Glutamatergic neuron (in vitro differentiated cells): ENCODE results near the gene ME3. TPM values are rescaled to one million over a fixed set of nuclear protein-coding genes. Genes with fewer than 3 reads are reported as not detected.

Source experiments
- DNase-seq: peaks from one replicate; pipeline ENCODE4 v3.0.0; 2022
- H3K27ac Mint-ChIP-seq: one replicate; pipeline ENCODE4 v1.8.0; 2020; ENCODE audit warnings: mild to moderate bottlenecking, mixed read lengths, inconsistent platforms; ENCODE audit not compliant: unreplicated experiment
- H3K27me3 Mint-ChIP-seq: one replicate; pipeline ENCODE4 v1.8.0; 2020; ENCODE audit warnings: mild to moderate bottlenecking, moderate library complexity, mixed read lengths, inconsistent platforms; ENCODE audit not compliant: unreplicated experiment
- H3K36me3 Mint-ChIP-seq: one replicate; pipeline ENCODE4 v1.8.0; 2020; ENCODE audit warnings: mild to moderate bottlenecking, mixed read lengths, inconsistent platforms; ENCODE audit not compliant: unreplicated experiment
- H3K4me1 Mint-ChIP-seq: one replicate; pipeline ENCODE4 v1.8.0; 2020; ENCODE audit warnings: mild to moderate bottlenecking, low read depth, mixed read lengths, inconsistent platforms; ENCODE audit not compliant: unreplicated experiment
- H3K4me3 Mint-ChIP-seq: one replicate; pipeline ENCODE4 v1.8.0; 2020; ENCODE audit warnings: mild to moderate bottlenecking, mixed read lengths, inconsistent platforms; ENCODE audit not compliant: unreplicated experiment
- H3K9me3 Mint-ChIP-seq: one replicate; pipeline ENCODE4 v1.8.0; 2020; ENCODE audit warnings: mild to moderate bottlenecking, moderate library complexity, mixed read lengths, inconsistent platforms; ENCODE audit not compliant: unreplicated experiment
- total RNA-seq: library from RNA; stranded (reverse); fragmentation: NEBNext Ultra II Directional; extraction: Animal tissue kit (Norgen Biotek cat#: 25700); gene quantifications from one replicate; pipeline ENCODE4 v1.2.1, GENCODE V29; 2021; ENCODE audit not compliant: unreplicated experiment
- TF ChIP-seq, protein P1 (sequence below): fragments of 200-600 bp; sonication (generic); IDR thresholded peaks from one replicate; pipeline ENCODE4 v1.5.0; 2021; ENCODE audit not compliant: partially characterized antibody, unreplicated experiment

ME3 gene
- total RNA-seq, 1 donor from 2014 or later: 12.4 TPM

DNA sequence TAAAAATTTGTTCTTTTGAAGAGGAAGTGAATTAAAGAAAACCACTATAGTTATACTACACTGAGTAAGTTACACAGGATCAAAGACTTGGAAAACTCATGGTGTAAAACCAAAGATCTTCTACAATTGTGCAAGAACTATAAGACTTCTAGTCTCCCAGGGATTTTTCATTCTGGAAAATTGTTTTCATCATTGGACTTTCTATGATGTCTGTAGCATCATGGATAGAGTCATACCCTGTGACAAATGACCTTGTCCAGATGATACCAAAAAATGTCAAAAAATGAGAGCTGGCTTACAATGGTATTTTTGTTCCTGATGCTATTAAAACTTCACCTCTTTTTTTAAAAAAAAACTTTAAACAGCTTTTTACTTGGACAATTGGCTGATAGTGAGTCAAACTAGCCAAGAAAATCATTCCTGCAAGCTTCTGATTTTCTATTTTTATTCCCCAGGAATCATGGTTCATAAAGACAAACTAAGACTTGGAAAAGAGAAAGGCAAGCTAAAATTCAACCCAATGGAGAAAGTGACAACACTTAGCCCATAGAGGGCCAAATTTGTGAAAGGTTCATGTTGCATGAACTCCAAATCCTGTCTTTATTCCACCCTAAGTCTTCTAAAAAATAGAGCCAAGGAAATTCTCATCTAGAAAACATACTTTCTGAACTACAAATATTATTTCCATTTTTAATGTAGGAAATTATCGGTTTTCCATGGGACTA lies 30.7 kb downstream of the ME3 start:
- no peak overlapping the region for H3K27ac Mint-ChIP-seq
- H3K4me1 Mint-ChIP-seq: no peaks in the 10 kb centered on the region
- H3K9me3 Mint-ChIP-seq: no peaks in the 10 kb centered on the region
- TF ChIP-seq, protein P1, sequence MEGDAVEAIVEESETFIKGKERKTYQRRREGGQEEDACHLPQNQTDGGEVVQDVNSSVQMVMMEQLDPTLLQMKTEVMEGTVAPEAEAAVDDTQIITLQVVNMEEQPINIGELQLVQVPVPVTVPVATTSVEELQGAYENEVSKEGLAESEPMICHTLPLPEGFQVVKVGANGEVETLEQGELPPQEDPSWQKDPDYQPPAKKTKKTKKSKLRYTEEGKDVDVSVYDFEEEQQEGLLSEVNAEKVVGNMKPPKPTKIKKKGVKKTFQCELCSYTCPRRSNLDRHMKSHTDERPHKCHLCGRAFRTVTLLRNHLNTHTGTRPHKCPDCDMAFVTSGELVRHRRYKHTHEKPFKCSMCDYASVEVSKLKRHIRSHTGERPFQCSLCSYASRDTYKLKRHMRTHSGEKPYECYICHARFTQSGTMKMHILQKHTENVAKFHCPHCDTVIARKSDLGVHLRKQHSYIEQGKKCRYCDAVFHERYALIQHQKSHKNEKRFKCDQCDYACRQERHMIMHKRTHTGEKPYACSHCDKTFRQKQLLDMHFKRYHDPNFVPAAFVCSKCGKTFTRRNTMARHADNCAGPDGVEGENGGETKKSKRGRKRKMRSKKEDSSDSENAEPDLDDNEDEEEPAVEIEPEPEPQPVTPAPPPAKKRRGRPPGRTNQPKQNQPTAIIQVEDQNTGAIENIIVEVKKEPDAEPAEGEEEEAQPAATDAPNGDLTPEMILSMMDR: no peak
- H3K36me3 Mint-ChIP-seq: no peaks in the 10 kb centered on the region
- no peak for DNase-seq
- no peak overlapping the region for H3K4me3 Mint-ChIP-seq
- H3K27me3 Mint-ChIP-seq: peaks cover 2% of the 10 kb centered on the region

DNA sequence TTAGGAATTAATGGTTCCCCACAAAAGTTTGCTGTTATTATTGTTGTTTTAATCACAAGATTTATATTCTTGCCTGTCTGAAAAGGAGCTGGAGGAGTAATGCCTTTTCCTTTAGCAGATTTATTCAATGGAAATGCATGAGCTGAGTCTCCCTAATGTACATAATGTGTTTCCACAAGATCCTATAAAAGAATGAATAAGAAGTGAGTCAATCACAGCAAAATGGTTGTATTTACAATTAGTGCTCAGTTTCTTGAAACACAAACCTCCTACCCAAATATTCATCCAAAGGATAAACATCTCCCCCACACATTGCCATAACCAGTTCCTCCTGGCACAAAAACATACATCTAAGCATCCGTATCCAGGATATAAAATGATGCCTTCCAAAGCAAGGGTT lies 33.3 kb downstream of the ME3 start:
- Mint-ChIP-seq H3K27me3 (peaks cover 2% of the 10 kb centered on the region), H3K27ac (no peak overlapping the region), H3K36me3 (no peaks in the 10 kb centered on the region), H3K4me1 (no peaks in the 10 kb centered on the region), H3K4me3 (no peak overlapping the region), H3K9me3 (no peaks in the 10 kb centered on the region)
- TF ChIP-seq, protein P1: no peak
- DNase-seq: no peak

DNA sequence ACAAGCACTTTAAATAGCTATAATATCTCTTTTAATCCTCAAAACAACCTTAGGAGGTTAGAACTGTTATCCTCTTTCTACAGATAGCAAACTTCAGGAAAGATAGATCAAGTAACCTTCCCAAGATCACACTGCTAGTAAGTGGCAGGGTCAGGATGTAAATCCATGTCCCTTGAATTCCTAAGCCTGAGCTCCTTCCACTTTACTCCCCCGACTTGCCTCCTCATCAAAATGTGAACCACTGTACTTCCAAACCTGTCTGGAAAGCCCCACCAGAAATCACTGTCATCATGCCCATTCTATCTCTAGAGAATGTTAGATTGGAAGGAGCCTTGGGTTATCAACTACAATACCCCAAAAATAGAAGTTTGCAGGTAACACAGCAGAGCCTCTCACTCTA lies 33.7 kb downstream of the ME3 start:
- no peaks in the 10 kb centered on the region for H3K36me3 Mint-ChIP-seq
- no peak overlapping the region for H3K4me3 Mint-ChIP-seq
- peaks cover 2% of the 10 kb centered on the region for H3K27me3 Mint-ChIP-seq
- no peak for DNase-seq
- H3K9me3 Mint-ChIP-seq: no peaks in the 10 kb centered on the region
- TF ChIP-seq, protein P1: no peak
- H3K27ac Mint-ChIP-seq: no peak overlapping the region
- no peaks in the 10 kb centered on the region for H3K4me1 Mint-ChIP-seq

DNA sequence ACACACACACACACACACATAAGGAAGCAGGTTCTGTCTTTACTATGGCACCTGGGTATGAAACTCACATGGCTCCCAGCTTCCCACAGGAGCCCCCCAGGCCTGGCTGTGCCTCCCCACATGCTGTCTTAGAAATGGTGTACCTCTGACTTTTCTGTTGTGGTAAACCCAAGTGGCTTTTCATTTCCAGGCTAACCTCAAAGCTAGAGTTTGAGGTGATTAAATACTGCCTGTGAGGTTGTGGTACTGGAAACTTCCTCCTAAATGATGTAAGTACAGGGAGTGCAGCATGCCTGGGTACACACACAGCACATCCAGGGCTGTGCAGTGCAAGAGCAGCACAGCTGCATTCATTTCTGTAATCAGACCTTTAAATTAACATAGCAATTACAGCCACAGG lies 34.4 kb downstream of the ME3 start:
- H3K4me3 Mint-ChIP-seq: no peak overlapping the region
- TF ChIP-seq, protein P1: no peak
- DNase-seq: no peak
- H3K9me3 Mint-ChIP-seq: no peaks in the 10 kb centered on the region
- H3K4me1 Mint-ChIP-seq: no peaks in the 10 kb centered on the region
- H3K27me3 Mint-ChIP-seq: peaks cover 2% of the 10 kb centered on the region
- no peak overlapping the region for H3K27ac Mint-ChIP-seq
- no peaks in the 10 kb centered on the region for H3K36me3 Mint-ChIP-seq

DNA sequence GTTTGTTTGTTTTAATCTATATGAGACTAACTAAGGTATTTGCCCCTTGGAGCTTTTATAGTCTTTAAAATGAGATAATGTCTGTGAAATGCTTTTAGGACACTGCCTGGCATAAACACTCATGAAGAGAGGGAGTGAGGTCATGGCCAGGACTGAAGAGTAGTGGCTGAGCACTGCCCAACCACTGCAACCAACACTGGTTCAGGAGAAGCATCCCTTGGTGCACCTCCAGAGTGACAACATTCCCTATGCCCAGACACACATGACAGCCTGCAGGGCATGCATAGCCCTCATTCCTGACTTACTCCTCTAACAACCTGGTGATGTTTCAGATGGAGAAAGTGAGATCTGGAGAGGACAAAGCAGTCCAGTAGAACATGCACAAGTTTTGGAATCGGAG lies 36.1 kb downstream of the ME3 start:
- Mint-ChIP-seq H3K4me3 (no peak overlapping the region), H3K9me3 (no peaks in the 10 kb centered on the region), H3K27me3 (peaks cover 2% of the 10 kb centered on the region), H3K4me1 (peaks cover 2% of the 10 kb centered on the region), H3K27ac (no peak overlapping the region), H3K36me3 (no peaks in the 10 kb centered on the region)
- TF ChIP-seq, protein P1: no peak
- DNase-seq: no peak
